Measurements from ENCODE around the gene PTPRD.

- TF ChIP-seq CTCF (IDR thresholded peaks at IDR 0.05; ENCODE audit: low read depth, low read length, poor library complexity, severe bottlenecking), result no peak
- no peak for TF ChIP-seq EZH2phosphoT487 (IDR thresholded peaks at IDR 0.05; ENCODE audit: borderline replicate concordance, low read length)
Observed at GRCh38 chr9:8348756-8349155, 2264.0 kb downstream of the PTPRD start.

Data from DOHH2 (cell line).